ENCODE measurements around the gene SAP30L. TPM values are rescaled to one million over a fixed set of nuclear protein-coding genes. Genes with fewer than 3 reads are reported as not detected.
A peak's percentile ranks its signal among the peaks of the same experiment; 100 is the strongest.

SAP30L gene
- polyA plus RNA-seq, 4 donors: 16.7 to 52.8 (median 35.8) TPM

DNA sequence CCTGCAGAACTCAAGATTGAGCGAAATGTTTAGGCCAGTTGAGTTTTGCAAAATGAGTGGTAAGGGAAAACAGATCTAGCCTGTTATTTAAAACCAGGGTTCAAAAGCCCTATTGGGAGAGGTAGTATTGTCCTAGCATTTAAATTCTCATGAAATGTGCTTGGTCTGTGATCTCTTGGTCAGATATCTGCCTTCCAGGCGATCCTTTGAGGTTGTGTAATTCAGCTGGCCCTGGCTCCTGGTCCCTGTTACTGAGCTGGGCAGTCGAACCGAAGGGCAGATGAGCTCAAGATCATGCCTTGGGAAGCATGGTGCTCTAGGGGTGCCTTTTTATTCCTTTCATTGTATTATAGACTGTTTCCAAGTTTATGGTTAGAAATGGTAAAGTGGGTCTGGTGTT lies 14.4 kb downstream of the SAP30L start:
- Histone ChIP-seq H3K9me3 (ENCODE audit: control insufficient read depth in 2 of 2, insufficient read depth in 1 of 2, low read depth in 1 of 2, low read length in 1 of 2) (no peaks in the 10 kb centered on the region), H3K27ac (ENCODE audit: low read depth in 1 of 3, low read length in 2 of 3) (no peak overlapping the region), H3K36me3 (ENCODE audit: control insufficient read depth in 3 of 3, insufficient read depth in 2 of 3, low read depth in 1 of 3, low read length in 3 of 3) (peaks cover 9 to 21% (median 12%) of the 10 kb centered on the region in 3 donors), H3K4me1 (ENCODE audit: control insufficient read depth in 3 of 3, insufficient read depth in 2 of 3, low read depth in 1 of 3, low read length in 2 of 3) (no peaks in the 10 kb centered on the region), H3K4me3 (ENCODE audit: low read depth in 1 of 3, low read length in 3 of 3) (no peak overlapping the region), H3K27me3 (ENCODE audit: control insufficient read depth in 3 of 3, insufficient read depth in 3 of 3, low read length in 3 of 3) (no peaks in the 10 kb centered on the region)
- FAIRE-seq: no peak
- DNase-seq: no peak
- WGBS, 3 donors: 96% methylated on average over 4 of the region's 4 CpGs

- DNase-seq (no peak), FAIRE-seq (no peak)
- Histone ChIP-seq H3K36me3 (ENCODE audit: control insufficient read depth in 3 of 3, insufficient read depth in 2 of 3, low read depth in 1 of 3, low read length in 3 of 3) (peaks cover 5 to 12% (median 7%) of the 10 kb centered on the region in 3 donors), H3K4me3 (ENCODE audit: low read depth in 1 of 3, low read length in 3 of 3) (no peak overlapping the region), H3K27me3 (ENCODE audit: control insufficient read depth in 3 of 3, insufficient read depth in 3 of 3, low read length in 3 of 3) (no peaks in the 10 kb centered on the region), H3K27ac (ENCODE audit: low read depth in 1 of 3, low read length in 2 of 3) (no peak overlapping the region), H3K9me3 (ENCODE audit: control insufficient read depth in 2 of 2, insufficient read depth in 1 of 2, low read depth in 1 of 2, low read length in 1 of 2) (no peaks in the 10 kb centered on the region), H3K4me1 (ENCODE audit: control insufficient read depth in 3 of 3, insufficient read depth in 2 of 3, low read depth in 1 of 3, low read length in 2 of 3) (peaks cover 0 to 7% (median 0%) of the 10 kb centered on the region in 3 donors)
- WGBS, 3 donors: 69 to 80% (median 79%) methylated on average over 6 of the region's 6 CpGs
Measured at GRCh38 chr5:154461531-154461930, 15.7 kb downstream of the SAP30L start.

- Histone ChIP-seq H3K4me1 (ENCODE audit: control insufficient read depth in 3 of 3, insufficient read depth in 2 of 3, low read depth in 1 of 3, low read length in 2 of 3) (peaks cover 0 to 18% (median 0%) of the 10 kb centered on the region in 3 donors), H3K36me3 (ENCODE audit: control insufficient read depth in 3 of 3, insufficient read depth in 2 of 3, low read depth in 1 of 3, low read length in 3 of 3) (no peaks in the 10 kb centered on the region), H3K4me3 (ENCODE audit: low read depth in 1 of 3, low read length in 3 of 3) (no peak overlapping the region), H3K27ac (ENCODE audit: low read depth in 1 of 3, low read length in 2 of 3) (no peak overlapping the region), H3K27me3 (ENCODE audit: control insufficient read depth in 3 of 3, insufficient read depth in 3 of 3, low read length in 3 of 3) (peaks cover 0 to 5% (median 0%) of the 10 kb centered on the region in 3 donors), H3K9me3 (ENCODE audit: control insufficient read depth in 2 of 2, insufficient read depth in 1 of 2, low read depth in 1 of 2, low read length in 1 of 2) (no peaks in the 10 kb centered on the region)
- FAIRE-seq (no peak), DNase-seq (no peak)
- WGBS, 3 donors: 45 to 61% (median 57%) methylated on average over 1 of the region's 1 CpG
Measured at GRCh38 chr5:154464438-154464837, 18.6 kb downstream of the SAP30L start.

- DNase-seq: peak; percentile 39 to 51
Measured at GRCh38 chr5:154465169-154465568, 19.4 kb downstream of the SAP30L start.

DNA sequence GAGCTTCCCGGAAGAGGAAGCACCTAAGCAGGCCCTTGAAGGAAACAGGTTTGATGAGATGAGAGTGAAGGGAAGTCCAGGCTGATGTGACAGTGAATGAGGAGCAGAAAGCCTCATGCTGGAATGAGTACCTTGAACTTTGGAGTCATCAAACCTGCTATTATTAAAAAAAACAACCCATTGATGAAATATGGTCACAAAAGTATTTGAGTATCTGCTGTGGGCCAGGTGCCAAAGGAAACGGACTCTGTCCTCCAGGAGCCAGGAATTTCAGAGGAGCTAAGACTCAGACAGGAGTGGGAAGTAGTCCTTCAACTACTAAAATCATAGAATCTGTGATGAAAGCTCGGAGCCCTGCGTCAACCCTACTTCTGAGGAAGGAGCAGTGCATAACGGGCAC lies 20.4 kb downstream of the SAP30L start:
- Histone ChIP-seq H3K36me3 (ENCODE audit: control insufficient read depth in 3 of 3, insufficient read depth in 2 of 3, low read depth in 1 of 3, low read length in 3 of 3) (no peaks in the 10 kb centered on the region), H3K27ac (ENCODE audit: low read depth in 1 of 3, low read length in 2 of 3) (peak overlapping the region in 1 of 3 donors; percentile 62), H3K4me3 (ENCODE audit: low read depth in 1 of 3, low read length in 3 of 3) (no peak overlapping the region), H3K27me3 (ENCODE audit: control insufficient read depth in 3 of 3, insufficient read depth in 3 of 3, low read length in 3 of 3) (peaks cover 0 to 16% (median 5%) of the 10 kb centered on the region in 3 donors), H3K4me1 (ENCODE audit: control insufficient read depth in 3 of 3, insufficient read depth in 2 of 3, low read depth in 1 of 3, low read length in 2 of 3) (peaks cover 0 to 18% (median 0%) of the 10 kb centered on the region in 3 donors), H3K9me3 (ENCODE audit: control insufficient read depth in 2 of 2, insufficient read depth in 1 of 2, low read depth in 1 of 2, low read length in 1 of 2) (no peaks in the 10 kb centered on the region)
- FAIRE-seq: no peak
- DNase-seq: peak; percentile 77 to 87
- 25 to 47% (median 40%) methylated on average over 5 of the region's 5 CpGs for WGBS, 3 donors

More at GRCh38 chr5:154465169-154465568, 19.4 kb downstream of the SAP30L start:
- Histone ChIP-seq H3K27me3 (ENCODE audit: control insufficient read depth in 3 of 3, insufficient read depth in 3 of 3, low read length in 3 of 3) (peaks cover 0 to 9% (median 0%) of the 10 kb centered on the region in 3 donors), H3K36me3 (ENCODE audit: control insufficient read depth in 3 of 3, insufficient read depth in 2 of 3, low read depth in 1 of 3, low read length in 3 of 3) (no peaks in the 10 kb centered on the region), H3K4me1 (ENCODE audit: control insufficient read depth in 3 of 3, insufficient read depth in 2 of 3, low read depth in 1 of 3, low read length in 2 of 3) (peaks cover 0 to 18% (median 0%) of the 10 kb centered on the region in 3 donors), H3K9me3 (ENCODE audit: control insufficient read depth in 2 of 2, insufficient read depth in 1 of 2, low read depth in 1 of 2, low read length in 1 of 2) (no peaks in the 10 kb centered on the region), H3K4me3 (ENCODE audit: low read depth in 1 of 3, low read length in 3 of 3) (no peak overlapping the region), H3K27ac (ENCODE audit: low read depth in 1 of 3, low read length in 2 of 3) (no peak overlapping the region)
- no peak for FAIRE-seq
- 34 to 59% (median 56%) methylated on average over 6 of the region's 6 CpGs for WGBS, 3 donors

GRCh38 chr5:154466671-154467070 lies 20.9 kb downstream of the SAP30L start:
- 56 to 75% (median 59%) methylated on average over 5 of the region's 5 CpGs for WGBS, 3 donors
- Histone ChIP-seq H3K4me3 (ENCODE audit: low read depth in 1 of 3, low read length in 3 of 3) (no peak overlapping the region), H3K9me3 (ENCODE audit: control insufficient read depth in 2 of 2, insufficient read depth in 1 of 2, low read depth in 1 of 2, low read length in 1 of 2) (no peaks in the 10 kb centered on the region), H3K27me3 (ENCODE audit: control insufficient read depth in 3 of 3, insufficient read depth in 3 of 3, low read length in 3 of 3) (peaks cover 0 to 21% (median 10%) of the 10 kb centered on the region in 3 donors), H3K36me3 (ENCODE audit: control insufficient read depth in 3 of 3, insufficient read depth in 2 of 3, low read depth in 1 of 3, low read length in 3 of 3) (no peaks in the 10 kb centered on the region), H3K4me1 (ENCODE audit: control insufficient read depth in 3 of 3, insufficient read depth in 2 of 3, low read depth in 1 of 3, low read length in 2 of 3) (peaks cover 0 to 18% (median 0%) of the 10 kb centered on the region in 3 donors), H3K27ac (ENCODE audit: low read depth in 1 of 3, low read length in 2 of 3) (no peak overlapping the region)
- DNase-seq: no peak
- FAIRE-seq: no peak

DNA sequence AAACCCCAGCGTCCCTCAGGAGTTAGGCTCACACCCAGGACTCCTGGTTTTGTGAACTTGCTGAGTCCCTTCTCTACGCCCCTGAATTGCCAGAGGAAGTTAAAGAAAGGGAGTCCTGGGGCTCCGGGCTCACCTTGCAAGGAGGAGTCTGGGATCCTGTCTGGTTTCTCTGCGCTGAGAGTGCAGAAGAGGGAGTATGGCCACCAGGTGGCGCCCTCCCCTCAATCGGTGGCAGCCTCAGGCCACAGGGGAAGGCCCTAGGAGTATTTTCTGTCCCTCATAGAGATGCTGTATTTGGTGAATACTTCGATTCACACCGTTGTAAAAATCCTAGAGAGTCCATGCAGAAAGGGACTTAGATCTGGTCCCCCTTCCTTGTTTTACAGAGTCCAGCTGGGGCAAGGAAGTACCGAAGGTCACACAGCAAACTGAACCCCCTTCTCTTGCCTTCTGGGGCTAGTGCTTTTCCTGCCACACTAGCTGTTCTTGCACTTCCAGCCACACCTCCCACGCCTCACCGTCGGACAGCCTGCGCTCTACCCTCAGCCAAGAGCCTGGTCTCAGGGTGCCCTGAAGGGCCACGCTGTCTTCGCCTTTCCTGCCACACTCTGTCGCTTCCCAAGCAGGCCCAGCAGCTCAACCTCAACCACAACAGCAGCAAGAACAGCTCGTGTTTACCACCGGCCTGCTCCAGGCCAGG lies 22.0 kb downstream of the SAP30L start:
- H3K27ac ChIP-seq (ENCODE audit: low read depth in 1 of 3, low read length in 2 of 3): no peak overlapping the region
- no peaks in the 10 kb centered on the region for H3K9me3 ChIP-seq (ENCODE audit: control insufficient read depth in 2 of 2, insufficient read depth in 1 of 2, low read depth in 1 of 2, low read length in 1 of 2)
- no peaks in the 10 kb centered on the region for H3K36me3 ChIP-seq (ENCODE audit: control insufficient read depth in 3 of 3, insufficient read depth in 2 of 3, low read depth in 1 of 3, low read length in 3 of 3)
- 39 to 40% (median 39%) methylated on average over 18 of the region's 18 CpGs for WGBS, 3 donors
- DNase-seq (peak; percentile 71 to 84), FAIRE-seq (no peak)
- peaks cover 0 to 28% (median 13%) of the 10 kb centered on the region in 3 donors for H3K27me3 ChIP-seq (ENCODE audit: control insufficient read depth in 3 of 3, insufficient read depth in 3 of 3, low read length in 3 of 3)
- peaks cover 0 to 18% (median 0%) of the 10 kb centered on the region in 3 donors for H3K4me1 ChIP-seq (ENCODE audit: control insufficient read depth in 3 of 3, insufficient read depth in 2 of 3, low read depth in 1 of 3, low read length in 2 of 3)
- no peak overlapping the region for H3K4me3 ChIP-seq (ENCODE audit: low read depth in 1 of 3, low read length in 3 of 3)

DNA sequence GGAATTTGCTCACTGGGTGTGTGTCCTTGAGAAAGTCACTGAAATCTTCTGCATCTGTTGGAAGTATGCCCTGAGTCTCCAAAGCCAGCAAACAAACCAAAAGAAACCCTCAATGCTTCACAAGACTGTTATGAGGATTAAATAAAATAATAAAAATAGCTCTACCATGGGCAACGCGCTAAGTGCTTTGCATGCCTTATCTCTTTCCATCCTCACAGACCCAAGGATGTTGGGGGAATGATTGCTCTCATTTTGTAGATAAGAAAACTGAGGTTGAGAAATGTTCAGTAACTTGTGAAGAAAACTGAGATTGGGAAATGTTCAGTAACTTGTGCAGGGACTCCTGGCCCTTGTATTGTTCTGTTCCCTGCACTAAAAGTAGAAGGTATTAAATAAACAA lies 24.3 kb downstream of the SAP30L start:
- 20 to 55% (median 30%) methylated on average over 2 of the region's 2 CpGs for WGBS, 3 donors
- peaks cover 0 to 51% (median 32%) of the 10 kb centered on the region in 3 donors for H3K27me3 ChIP-seq (ENCODE audit: control insufficient read depth in 3 of 3, insufficient read depth in 3 of 3, low read length in 3 of 3)

More for the DNA sequence above, 24.3 kb downstream of the SAP30L start:
- H3K36me3 ChIP-seq (ENCODE audit: control insufficient read depth in 3 of 3, insufficient read depth in 2 of 3, low read depth in 1 of 3, low read length in 3 of 3): no peaks in the 10 kb centered on the region
- no peak overlapping the region for H3K4me3 ChIP-seq (ENCODE audit: low read depth in 1 of 3, low read length in 3 of 3)
- H3K9me3 ChIP-seq (ENCODE audit: control insufficient read depth in 2 of 2, insufficient read depth in 1 of 2, low read depth in 1 of 2, low read length in 1 of 2): no peaks in the 10 kb centered on the region
- FAIRE-seq (no peak), DNase-seq (no peak)
- H3K27ac ChIP-seq (ENCODE audit: low read depth in 1 of 3, low read length in 2 of 3): no peak overlapping the region
- peaks cover 0 to 26% (median 0%) of the 10 kb centered on the region in 3 donors for H3K4me1 ChIP-seq (ENCODE audit: control insufficient read depth in 3 of 3, insufficient read depth in 2 of 3, low read depth in 1 of 3, low read length in 2 of 3)

Measured in small intestine (tissue), 7 donors.